Breast epithelium (tissue), 3 donors: Measurements from ENCODE around the gene SDK1.

Source experiments
- POLR2A ChIP-seq: fragments of 450-650 bp; IDR thresholded peaks from one replicate; pipeline ENCODE4 v1.6.1; 2016; ENCODE audit warnings: antibody characterized with exemption, mild to moderate bottlenecking, moderate library complexity
- TF ChIP-seq, protein P1 (sequence below), 3 donors: fragments of 450-650 bp; IDR thresholded peaks; one replicate each; pipeline ENCODE4 v1.5.1; 2016 to 2017; ENCODE audit warnings: antibody characterized with exemption in 3 of 3, mild to moderate bottlenecking in 3 of 3, moderate library complexity in 3 of 3

DNA sequence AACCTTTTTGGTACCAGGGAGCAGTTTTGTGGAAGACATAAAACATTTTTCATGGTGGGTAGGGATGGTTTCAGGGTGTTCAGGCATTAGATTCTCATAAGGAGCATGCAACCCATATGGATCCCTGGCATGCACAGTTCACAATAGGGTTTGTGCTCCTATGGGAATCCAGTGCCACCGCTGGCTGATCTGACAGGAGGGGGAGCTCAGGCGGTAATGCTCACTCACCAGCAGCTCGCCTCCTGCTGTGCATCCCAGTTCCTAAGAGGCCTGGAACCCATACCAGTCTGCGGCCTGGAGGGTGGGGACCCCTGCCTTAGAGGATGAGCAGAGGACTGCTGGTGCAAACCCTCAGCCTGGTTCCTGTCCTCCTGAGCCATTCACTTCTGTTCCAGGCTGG, 561.7 kb downstream of the SDK1 start:
- TF ChIP-seq, protein P1, sequence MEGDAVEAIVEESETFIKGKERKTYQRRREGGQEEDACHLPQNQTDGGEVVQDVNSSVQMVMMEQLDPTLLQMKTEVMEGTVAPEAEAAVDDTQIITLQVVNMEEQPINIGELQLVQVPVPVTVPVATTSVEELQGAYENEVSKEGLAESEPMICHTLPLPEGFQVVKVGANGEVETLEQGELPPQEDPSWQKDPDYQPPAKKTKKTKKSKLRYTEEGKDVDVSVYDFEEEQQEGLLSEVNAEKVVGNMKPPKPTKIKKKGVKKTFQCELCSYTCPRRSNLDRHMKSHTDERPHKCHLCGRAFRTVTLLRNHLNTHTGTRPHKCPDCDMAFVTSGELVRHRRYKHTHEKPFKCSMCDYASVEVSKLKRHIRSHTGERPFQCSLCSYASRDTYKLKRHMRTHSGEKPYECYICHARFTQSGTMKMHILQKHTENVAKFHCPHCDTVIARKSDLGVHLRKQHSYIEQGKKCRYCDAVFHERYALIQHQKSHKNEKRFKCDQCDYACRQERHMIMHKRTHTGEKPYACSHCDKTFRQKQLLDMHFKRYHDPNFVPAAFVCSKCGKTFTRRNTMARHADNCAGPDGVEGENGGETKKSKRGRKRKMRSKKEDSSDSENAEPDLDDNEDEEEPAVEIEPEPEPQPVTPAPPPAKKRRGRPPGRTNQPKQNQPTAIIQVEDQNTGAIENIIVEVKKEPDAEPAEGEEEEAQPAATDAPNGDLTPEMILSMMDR (IDR thresholded peaks at IDR 0.05), result no peak
- no peak for TF ChIP-seq POLR2A
